AG08396 (cell line): ENCODE data around the gene ANKRD9.

ENCODE experiments used
- DNase-seq: peaks from one replicate; pipeline ENCODE4 v3.0.0; 2012; ENCODE audit warnings: low spot score, mixed read lengths

Gene ANKRD9

DNA sequence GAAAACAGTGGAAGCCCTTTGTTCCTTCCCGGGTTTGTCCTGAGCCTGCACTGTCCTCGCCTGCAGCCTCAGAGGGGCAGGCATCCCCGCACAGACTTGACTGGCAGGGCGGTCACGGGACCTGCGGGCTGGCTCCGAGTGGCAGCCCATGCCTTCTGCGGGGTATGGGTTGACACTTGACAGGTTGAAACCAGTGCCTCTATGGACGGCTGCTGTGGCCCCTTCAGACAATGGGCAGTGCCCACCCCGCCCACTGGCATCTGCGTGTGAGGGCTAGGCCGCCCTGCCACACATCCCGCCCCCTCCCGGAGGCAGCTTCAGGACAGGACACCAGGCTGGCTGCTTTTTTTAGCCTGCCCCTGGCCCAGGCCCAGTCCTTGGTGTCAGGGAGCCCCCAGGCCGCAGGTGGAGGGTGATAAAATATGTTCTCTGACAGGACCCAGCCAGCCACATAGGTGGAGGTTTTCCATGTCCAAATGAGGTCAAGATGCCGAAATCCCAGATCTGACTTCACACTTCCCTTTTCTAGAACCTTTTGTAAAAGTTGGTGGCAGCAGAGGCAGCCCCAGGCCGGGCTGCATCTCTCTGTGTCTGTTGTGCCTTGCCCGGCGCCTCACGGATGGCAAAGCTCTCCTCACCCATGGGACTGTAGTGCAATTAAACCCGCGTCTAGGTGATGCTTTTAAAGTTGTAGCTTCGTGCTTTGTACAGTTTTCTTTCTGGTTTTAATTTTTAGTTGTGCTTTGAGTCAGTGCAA, 10.0 kb downstream of the ANKRD9 start:
- DNase-seq: no peak

DNA sequence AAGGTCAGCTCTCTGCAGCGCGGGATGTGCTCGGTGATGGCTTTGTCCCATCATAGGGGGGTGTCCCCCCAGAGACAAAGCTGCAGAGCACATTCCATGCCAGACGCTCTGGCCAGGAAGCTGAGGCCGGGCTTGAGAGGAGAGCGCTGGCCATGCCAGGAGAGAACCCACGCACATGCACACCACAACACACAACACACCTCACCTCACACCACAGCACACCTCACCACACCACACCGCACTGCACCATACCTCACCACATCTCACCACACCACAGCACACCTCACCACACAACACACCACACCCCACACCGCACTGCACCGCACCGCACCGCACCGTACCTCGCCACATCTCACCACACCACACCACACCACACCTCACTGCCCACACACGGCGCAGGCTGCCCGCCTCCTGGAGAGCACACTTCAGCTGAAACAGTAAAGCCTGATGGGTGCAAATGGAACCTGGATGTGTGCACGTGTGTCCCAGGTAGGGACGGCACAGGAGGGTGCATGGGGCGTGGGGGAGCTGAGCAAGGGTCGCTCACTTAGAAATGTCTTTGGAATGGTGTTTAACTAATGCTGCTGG, 10.8 kb downstream of the ANKRD9 start:
- DNase-seq: no peak

DNA sequence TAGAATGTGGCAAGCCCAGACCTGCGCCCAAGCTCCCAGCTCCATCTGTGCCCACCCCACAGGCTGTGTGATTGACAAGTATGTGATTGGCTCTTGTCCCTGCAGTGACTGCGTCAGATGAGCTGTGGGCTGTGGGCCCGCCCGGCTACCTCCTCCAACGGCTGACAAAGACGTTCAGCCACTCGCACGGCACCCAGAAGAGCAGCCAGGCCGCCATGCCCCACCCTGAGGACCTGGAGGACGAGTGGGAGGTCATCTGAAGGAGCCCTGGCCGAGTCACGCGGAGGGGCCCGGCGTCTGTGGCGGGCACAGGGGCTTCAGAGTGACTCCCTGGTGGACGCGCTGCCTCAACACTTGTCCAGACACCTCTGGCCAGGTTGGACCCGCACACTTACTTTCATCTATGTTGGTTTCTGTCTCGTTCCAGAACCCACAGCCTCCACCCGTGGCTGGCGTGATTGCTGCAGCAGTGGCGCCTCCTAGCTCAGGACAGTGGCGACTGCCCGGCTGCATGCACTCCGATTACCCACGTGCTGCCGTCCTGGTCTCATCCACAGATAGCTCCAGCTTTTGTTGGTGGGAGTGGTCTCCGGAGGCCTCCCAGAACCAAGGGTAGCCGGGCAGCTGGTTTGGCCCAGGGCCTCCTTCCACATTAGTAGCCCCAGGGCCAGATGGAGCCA, 11.4 kb downstream of the ANKRD9 start:
- DNase-seq: no peak

DNA sequence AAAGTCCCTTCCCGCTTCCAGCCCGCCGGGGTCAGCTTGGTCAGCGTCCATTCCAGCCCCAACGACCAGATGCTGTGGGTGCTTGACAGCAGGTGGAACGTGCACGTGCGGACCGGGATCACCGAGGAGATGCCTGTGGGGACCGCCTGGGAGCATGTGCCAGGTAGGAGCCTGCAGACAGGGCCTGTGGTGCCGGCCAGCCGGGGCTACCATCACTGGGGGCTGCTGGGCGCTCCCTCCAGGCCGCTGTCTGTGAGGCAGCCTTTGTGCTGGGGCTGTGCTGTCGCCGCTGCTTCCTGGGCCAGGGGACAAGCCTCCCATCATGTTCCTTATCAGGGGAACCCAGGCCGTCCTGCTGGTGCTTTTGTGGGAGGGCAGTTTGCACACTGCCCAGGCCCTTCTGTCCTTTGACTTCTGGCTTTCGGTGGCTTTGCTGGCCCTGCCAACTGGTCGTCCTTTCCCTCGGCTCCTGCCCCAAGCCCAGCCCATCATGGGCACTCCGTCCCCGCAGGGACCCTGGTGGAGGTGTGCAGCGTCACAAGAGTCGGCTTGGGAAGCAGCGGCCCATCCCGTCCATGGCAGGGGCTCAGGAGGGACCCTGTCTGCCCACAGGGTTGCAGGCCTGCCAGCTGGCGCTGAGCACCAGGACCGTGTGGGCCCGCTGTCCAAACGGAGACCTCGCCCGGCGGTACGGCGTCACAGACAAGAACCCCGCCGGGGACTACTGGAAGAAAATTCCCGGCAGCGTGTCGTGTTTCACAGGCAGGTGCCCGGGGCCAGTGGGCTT, 12.4 kb downstream of the ANKRD9 start:
- DNase-seq: no peak

DNA sequence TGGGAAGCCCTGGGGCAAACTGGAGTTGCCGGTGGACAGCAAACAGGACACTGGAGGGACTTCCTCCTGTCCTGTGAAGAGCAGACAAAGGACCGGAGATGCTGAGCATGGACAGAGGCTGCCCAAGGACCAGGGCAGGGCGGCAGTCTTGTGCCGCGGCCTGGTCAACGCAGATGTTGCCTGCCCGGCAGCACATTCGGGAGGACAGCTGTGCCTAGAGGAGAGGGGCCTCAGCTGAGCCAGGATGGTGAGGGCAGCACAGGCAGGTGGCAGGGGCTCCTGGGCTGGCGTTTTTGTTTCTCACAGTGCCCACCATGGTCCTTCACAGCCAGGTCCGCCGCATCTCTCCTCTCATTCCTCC, 13.3 kb downstream of the ANKRD9 start:
- no peak for DNase-seq

DNA sequence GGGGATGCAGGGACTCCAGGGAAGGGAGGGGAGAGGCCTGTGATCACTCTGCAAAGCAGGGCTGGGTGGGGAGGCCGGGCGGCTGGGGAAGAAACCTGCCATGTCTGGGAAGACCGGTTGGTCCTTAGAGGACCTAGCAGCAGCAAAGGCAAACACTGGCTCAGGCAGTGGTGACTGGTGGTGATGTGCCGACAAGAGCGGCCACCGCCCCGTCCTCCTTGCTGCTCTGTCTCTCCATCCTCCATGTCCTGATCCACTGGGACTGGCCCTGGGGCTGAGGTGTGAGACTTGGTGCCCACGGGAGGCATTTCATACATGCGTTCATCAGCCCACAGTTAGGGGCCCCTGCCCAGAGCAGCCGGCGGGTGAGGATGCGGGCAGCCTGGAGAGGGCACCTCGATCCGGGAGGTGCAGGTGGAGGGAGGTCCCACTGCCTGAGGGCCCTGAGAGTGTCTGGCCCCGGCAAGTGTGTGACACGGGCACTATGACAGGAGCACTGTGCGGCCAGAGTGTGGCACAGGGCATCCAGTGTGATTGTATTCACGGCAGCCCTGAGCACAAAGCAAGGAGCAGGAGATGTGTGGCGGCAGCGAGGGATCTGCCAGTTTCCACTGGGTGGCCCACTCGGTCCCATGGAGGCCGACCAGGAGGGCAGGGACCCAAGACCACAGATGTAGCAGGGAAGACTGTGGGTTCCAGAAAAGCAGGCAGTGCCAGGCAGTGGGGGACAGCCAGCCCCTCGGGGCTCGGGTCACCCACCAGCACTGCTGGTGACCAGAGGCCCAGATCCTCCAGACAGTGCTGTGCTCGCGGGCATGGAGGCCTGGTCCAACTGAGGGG, 13.9 kb downstream of the ANKRD9 start:
- DNase-seq: no peak

DNA sequence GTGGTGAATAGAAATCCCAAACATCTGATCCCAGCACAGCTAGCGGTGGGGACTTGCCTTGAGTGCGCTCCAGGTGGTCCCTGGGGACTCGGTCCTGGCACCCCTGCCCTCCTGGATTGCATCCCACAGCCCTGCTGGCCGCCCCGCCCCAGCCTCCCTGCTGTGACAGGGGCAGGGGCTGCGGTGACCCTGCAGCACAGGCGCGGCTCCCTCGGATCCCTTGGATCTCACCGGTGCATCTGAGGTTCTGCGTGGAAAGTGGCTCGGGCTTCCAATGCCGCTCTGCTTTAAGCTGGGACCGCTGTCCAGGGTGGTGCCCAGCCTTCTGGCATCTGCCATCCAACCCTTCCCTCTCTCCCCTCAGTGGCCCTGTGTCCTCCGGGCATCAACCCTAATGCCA, 16.0 kb downstream of the ANKRD9 start:
- DNase-seq: no peak

DNA sequence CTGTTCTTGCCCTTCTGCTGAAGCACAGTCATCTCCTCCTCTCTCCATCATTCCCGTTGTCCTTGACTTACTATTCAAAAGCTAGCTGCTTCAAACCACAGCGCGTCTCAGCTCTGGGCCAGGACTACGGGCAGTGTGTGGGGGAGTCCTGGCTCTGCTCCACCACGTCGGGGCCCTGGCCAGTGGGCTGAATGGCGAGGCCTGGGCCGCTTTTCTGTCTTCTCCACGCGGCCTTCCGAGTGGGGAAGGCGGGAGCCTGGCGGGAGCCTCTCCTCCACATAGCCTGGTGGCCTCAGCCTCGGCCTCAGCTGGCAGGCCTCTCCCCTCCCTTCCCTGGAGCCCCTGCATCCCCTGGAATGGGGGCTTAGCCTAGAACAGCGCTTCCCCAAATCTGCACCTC, 16.5 kb downstream of the ANKRD9 start:
- no peak for DNase-seq

DNA sequence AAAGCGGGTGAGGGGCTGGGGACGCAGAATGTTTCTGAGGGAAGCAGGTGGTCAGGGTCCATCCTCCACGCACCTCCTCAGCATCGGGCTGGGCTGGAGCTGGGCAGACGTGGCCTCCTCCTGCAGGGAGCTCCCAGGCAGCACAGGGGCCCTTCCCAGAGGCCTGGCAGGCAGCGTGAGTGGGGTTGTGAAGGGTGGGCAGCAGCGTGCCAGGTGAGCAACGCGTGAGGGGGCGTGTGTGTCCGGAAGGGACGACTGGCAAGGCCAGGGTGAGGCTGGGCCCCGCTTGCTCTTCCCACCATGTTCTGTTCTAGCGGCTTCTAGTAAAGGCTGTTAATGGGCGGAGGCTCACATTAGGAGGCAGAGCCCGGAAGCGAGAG, 17.1 kb downstream of the ANKRD9 start:
- no peak for DNase-seq

DNA sequence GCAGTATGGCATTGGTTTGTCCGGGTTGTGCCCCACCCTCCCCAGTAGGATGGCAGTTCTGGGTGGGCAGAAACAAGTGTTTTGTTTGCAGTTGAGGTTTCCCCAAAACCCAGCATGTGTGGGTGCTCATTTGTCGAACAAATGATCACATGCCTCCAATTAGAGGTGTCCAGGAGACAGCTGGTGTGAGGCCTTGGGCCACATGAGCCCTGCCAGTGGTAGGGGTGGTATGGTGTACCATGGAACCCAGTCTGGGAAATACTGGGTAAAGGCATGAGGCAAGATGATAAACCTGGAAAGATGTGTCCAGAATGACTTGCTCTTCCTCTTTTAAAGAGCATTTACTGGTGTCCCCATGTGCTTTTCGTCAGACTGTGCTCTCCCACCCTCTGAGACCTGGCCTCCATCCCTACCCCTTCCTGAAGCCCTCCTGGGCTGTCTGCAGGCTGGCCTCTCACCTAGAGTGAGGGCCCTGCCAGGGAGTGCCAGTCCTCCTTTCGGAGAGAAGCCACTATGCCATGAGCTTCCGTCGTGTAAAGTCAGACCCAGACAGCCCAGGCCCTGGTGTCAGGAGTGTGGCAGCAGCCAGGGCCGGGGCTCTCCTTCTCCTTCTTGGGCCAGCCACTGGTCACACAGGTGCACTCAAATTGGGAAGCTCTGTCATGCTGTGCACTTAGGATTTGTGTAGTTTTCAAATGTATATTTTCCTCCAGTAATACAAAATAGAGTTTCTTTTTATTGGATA, 17.6 kb downstream of the ANKRD9 start:
- no peak for DNase-seq

DNA sequence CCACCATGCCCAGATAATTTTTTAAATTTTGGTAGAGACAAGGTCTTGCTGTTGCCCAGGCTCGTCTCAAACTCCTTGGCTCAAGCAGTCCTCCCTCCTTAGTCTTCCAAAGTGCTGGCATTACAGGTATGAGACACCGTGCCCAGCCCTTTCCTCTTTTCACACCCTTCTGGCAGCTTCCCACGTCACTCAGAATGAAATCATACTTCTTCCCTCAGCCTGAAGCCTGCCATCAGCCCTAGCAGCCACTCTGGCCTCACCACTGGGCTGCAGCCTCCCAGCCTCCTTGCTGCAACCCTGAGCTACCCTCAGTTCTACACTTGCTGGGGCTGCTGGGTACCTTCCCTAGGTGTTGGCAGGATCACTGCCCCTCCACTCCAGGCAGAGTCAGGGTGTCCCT, 18.2 kb downstream of the ANKRD9 start:
- DNase-seq: no peak

DNA sequence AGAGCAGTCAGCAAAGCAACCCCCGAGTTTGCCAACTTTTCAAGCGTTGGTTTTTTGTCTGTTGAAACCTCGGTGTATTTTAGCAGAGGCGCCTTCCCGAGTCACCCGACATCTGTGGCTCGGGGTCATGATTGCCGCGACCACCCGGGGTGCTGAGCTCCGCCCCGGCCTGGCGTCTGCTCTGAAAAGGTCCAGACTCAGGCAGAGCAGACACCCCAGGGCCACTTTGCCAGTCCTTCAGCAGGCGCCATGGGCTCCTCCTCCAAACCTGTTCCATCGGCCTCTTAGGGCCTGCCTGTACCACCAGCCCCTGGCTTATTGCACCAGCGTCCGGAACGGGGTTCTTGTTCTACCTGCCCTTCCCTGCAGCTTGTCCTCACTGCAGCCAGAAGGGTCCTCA, 19.1 kb downstream of the ANKRD9 start:
- no peak for DNase-seq

DNA sequence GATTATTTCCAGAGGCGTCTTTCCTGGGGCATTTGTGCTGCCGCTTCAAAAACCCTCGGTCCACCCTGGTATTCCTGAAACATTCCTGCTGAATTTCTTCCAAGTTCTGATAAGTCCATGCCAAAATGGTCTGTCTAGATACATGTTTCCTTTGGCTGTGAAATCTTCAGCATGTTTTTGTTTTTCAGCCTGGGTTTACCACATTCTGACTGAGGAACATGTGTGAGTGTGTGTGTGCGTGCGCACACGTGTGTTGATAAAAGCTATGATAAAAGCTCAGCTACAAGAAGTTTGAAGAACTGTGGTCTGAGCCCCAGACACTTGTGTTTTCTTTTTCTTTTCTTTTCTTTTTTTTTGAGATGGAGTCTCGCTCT, 22.4 kb downstream of the ANKRD9 start:
- no peak for DNase-seq

DNA sequence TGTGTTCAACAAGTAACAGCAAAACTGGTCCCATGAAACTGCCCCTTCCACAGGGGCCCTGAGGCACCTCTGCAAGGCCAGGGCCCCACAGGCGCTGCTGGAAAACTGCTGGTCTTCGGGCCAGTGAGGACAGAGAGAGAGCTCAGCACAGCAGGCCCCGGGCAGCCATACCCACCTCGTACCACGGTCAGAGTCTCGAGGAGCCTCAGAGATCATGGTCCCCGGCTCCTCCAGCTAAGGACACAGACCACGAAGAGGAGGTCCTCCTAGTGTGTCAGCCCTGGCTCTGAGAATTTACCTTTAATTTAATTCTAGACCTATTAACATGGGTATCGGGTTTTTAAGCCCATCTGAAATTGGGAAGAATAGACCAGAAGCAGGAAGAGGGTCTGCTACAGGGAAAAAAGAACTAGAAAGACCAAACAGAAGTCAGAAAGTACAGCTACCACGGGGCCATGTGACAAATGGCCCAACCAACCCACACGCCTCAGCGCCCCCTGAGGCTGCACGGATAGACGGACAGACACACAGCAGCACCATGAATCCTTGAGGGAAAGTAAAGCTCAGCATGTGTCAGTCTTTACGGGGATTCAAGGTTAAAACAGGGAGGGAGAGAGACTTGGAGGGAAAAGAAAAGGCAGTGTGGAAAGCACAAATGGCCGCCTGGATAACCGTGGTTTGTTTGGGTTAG, 22.9 kb downstream of the ANKRD9 start:
- DNase-seq: no peak

DNA sequence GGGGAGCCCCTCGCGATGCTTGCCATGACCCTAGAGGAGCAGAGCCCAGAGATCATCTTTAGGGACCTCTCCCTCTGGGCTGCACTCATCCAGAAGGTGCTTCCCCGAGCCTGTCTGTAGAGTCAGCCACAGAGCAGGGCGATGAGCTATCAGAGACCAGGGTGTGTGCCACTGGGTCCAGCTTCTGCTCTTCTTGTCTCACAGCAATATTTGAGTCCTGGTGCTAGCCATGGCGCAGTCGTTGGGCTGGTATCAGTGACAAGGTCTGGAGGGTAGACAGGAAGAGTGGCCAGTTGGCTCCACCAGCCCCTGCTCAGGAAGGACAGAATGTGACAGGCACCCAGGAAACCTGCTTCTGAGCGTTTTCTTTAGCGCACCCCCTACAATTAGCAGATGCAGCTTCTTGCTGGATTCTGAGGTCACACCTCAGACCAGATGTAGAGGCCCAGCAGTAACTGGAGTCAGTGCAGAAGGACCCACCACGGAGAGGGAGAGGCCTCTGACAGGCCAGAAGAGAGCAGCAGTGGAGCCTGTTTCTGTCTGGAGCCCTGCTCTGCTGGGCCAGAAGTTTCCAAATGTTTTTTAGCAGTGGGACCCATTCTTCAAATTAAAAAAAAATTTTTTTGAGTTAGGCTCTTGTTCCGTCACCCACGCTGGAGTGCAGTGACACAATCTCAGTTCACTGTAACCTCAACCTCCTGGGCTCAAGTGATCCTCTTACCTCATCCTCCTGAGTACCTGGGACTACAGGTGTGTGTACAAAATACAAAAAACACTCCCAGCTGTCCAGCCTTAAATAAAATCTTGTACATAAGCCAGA, 23.7 kb downstream of the ANKRD9 start:
- DNase-seq: no peak

DNA sequence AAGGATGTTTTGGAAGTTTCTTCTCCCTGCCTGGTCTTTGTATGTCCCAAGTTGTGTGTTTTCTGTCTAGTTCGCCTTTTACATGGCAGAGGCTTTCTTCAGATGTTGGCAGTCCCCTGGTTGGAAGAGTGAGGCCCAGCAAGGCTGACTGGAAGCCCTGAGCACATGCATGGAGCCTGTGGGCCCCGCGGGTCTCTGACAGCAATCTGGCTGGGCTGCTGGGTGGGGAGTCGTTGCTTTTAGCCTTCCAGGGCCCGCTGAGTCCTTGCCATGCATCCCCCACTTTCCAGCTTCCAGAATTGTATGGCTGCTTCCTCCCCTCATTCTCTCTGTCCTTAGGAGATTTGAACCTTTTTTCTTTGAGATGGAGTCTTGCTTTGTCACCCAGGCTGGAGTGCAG, 25.3 kb downstream of the ANKRD9 start:
- DNase-seq: no peak

DNA sequence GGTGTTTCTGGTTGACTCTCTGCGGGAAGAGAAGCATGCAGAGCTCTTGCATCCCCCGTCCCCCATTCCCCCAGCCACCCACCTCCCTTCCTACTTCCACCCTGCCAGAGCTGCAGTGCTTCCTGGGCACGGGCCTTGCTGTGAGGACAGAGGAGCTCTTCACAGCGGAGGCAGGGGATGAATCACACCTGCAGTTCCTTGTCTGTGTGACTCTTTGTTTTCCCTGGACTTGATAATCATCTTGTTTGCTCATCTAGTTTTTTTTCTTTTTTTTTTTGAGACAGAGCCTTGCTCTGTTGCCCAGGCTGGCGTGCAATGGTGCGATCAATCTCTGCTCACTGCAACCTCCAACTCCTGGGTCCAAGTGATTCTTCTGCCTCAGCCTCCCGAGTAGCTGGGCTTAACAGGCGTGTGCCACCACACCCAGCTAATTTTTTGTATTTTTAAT, 27.8 kb downstream of the ANKRD9 start:
- no peak for DNase-seq

DNA sequence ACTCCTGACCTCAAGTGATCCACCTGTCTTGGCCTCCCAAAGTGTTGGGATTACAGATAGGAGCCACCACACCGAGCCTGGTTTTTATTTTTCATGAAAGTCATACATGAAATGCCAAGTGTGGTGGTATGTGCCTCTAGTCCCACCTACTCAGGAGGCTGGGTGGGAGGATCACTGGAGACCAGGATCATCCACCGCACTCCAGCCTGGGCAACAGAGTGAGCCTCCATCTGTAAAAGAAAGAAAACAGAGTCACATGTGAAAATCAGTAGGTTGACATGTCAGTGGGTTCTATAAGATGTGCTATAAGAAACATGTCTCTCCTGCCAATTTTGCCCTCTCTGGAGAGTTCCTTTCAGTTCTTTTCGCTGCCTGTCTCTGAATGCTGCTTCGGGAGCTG, 28.2 kb downstream of the ANKRD9 start:
- DNase-seq: no peak

DNA sequence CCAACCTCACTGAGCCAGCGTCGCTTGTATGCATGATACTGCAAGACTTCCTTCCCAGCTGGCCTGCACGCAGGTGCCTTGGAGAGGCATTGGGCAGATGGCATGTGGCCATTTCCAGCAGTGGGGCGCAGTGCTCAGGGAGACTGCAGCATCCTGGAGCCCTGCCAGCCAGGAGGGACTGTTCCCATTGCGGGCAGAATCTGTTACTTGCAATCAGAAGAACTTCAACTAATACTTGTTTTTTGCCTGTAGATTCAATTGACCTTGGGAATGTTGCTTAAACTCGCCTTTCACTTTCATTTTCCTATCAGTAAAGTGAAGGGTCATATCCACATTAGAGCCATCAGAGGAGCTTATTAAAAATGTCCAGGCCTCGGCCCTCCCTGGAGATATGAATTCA, 29.8 kb downstream of the ANKRD9 start:
- DNase-seq: no peak

DNA sequence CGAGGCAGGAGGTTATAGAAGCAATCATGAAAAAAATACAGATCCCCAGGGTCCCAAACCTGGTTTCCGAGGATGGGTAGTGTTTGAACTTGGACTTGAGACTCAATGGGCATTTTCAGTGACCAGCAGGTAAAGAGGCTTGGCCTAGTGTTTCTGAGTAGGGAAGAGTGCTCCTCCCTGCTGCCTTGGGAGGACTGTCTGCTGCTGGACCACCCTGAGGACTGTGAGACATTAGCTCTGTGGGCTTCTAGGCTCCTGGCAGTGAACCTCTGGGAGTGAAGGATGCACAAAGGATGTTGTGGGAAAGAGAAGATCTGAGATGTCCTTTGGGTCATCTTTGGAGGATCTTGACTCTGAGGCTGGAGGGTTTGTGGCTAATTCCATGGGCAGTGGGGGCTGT, 30.5 kb downstream of the ANKRD9 start:
- no peak for DNase-seq
